Measurements from ENCODE around the gene RACGAP1.

Gene RACGAP1

DNA sequence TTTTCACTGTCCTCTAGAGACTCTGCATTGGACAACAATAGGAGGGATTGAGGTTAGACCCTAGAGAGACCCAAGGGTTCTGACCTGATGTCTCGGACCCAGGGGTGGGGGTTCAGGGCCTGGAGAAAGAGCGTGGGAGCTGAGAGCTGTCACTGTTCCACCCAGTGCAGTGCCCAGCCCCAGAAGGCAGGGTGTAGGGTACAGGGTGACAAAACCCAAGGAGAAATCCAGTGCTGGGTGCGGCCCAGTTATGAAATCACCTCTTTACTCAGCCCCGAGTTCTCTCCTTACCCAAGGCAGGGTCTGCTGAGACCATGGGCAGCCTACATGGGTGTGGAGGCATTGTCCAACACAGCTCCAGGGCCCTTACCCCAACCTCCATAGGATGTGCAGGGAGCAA is 72.1 kb downstream of the RACGAP1 start:
- peaks cover 41% of the 10 kb centered on the region for H3K27me3 ChIP-seq (replicated peaks)

DNA sequence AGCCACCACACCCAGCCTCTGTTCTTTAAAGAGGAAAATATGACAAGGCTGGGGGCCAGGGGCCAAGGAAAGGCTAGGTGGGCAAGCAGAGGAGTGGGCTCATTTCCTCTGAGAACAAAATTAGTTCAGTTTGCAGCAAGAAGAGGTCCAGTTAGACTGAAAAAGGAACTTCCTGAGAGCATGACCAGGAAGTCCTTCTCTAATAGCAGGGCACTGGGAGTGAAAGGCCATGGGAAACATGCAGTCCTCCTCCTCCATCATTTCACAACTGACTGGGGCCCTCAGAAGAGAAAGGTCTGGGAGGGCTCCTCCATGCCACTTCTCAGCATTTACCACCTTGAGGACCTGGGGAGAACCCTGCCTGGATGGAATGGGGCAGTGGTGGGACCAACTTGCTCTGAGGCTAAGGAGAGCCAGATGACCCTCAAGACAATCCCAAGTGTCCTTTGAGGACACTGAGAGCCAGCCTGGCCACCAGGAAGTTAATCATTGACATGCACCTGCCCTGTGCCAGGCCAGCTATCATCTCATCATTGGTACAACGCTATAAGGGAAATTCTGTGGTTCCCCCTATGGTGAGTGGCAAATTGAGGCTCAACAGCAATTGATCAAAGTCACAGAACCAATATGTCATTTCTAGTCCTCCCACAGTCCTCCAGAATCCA is 72.8 kb downstream of the RACGAP1 start:
- no peaks in the 10 kb centered on the region for H3K36me3 ChIP-seq (replicated peaks)
- DNase-seq = no peak
- peaks cover 36% of the 10 kb centered on the region for H3K27me3 ChIP-seq (replicated peaks)
- H3K27ac ChIP-seq = no peak overlapping the region
- H3K4me3 ChIP-seq (ENCODE audit: low read depth, low read length) = no peak overlapping the region
- TF ChIP-seq, protein P1, sequence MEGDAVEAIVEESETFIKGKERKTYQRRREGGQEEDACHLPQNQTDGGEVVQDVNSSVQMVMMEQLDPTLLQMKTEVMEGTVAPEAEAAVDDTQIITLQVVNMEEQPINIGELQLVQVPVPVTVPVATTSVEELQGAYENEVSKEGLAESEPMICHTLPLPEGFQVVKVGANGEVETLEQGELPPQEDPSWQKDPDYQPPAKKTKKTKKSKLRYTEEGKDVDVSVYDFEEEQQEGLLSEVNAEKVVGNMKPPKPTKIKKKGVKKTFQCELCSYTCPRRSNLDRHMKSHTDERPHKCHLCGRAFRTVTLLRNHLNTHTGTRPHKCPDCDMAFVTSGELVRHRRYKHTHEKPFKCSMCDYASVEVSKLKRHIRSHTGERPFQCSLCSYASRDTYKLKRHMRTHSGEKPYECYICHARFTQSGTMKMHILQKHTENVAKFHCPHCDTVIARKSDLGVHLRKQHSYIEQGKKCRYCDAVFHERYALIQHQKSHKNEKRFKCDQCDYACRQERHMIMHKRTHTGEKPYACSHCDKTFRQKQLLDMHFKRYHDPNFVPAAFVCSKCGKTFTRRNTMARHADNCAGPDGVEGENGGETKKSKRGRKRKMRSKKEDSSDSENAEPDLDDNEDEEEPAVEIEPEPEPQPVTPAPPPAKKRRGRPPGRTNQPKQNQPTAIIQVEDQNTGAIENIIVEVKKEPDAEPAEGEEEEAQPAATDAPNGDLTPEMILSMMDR (IDR thresholded peaks at IDR 0.05; ENCODE audit: low read depth, low read length, missing control alignments) = no peak
- in situ Hi-C loops (cut with HindIII; ENCODE audit: low pct_ligation_motif_present, low sequenced_read_pairs) = loop anchor here (25.0 kb wide), 1 partner anchor 235 kb away; no protein-coding TSS in a partner anchor

More for the DNA sequence above, 72.1 kb downstream of the RACGAP1 start:
- TF ChIP-seq, protein P1 (IDR thresholded peaks at IDR 0.05; ENCODE audit: low read depth, low read length, missing control alignments) = no peak
- in situ Hi-C loops (cut with HindIII; ENCODE audit: low pct_ligation_motif_present, low sequenced_read_pairs) = loop anchor here (25.0 kb wide), 1 partner anchor 234 kb away; no protein-coding TSS in a partner anchor
- no peak for DNase-seq
- no peak overlapping the region for H3K27ac ChIP-seq
- no peak overlapping the region for H3K4me3 ChIP-seq (ENCODE audit: low read depth, low read length)
- no peaks in the 10 kb centered on the region for H3K36me3 ChIP-seq (replicated peaks)

DNA sequence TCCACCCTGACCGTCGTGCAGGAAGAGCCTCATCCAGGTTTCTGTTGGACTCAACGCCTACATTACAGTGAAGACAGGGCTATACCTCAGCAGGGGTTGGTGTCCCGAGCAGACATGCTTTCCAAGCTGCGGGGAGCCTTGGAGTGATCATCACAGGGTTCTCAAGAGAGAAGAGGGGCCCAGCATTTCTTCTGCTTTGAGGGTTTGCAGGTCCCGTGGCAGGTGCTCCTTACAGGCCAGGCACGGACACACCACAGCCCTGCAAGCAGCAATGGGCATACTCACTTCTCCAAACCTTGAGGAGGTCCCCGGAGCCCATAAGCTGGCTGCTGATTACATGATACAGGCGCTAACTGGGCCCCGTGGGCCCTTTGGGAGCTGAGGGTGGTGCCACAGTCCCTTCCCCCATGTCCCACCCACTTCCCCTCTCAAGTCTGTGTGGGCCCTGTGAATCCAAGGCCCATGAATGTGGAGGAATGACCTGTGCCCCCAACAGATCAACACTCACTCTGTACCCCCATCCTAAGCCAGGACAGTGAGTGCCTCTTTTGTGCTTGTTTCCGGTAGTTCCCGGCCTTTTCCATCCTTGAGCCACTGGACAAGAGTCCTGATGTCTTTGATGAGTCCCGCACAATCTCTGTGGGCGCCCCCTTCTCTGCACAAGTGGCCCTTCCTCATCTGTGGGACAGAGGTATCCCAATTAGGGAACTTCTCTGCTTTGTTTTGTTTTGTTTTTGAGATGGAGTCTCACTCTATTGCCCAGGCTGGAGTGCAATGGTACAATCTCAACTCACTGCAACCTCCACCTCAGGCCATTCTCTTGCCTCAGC is 73.7 kb downstream of the RACGAP1 start:
- Histone ChIP-seq H3K27me3 (replicated peaks) (peaks cover 29% of the 10 kb centered on the region), H3K4me3 (ENCODE audit: low read depth, low read length) (no peak overlapping the region), H3K27ac (no peak overlapping the region), H3K36me3 (replicated peaks) (no peaks in the 10 kb centered on the region)
- in situ Hi-C loops (cut with HindIII; ENCODE audit: low pct_ligation_motif_present, low sequenced_read_pairs) = loop anchor here (25.0 kb wide), 1 partner anchor 236 kb away; no protein-coding TSS in a partner anchor
- DNase-seq = no peak
- TF ChIP-seq, protein P1 (IDR thresholded peaks at IDR 0.05; ENCODE audit: low read depth, low read length, missing control alignments) = no peak

DNA sequence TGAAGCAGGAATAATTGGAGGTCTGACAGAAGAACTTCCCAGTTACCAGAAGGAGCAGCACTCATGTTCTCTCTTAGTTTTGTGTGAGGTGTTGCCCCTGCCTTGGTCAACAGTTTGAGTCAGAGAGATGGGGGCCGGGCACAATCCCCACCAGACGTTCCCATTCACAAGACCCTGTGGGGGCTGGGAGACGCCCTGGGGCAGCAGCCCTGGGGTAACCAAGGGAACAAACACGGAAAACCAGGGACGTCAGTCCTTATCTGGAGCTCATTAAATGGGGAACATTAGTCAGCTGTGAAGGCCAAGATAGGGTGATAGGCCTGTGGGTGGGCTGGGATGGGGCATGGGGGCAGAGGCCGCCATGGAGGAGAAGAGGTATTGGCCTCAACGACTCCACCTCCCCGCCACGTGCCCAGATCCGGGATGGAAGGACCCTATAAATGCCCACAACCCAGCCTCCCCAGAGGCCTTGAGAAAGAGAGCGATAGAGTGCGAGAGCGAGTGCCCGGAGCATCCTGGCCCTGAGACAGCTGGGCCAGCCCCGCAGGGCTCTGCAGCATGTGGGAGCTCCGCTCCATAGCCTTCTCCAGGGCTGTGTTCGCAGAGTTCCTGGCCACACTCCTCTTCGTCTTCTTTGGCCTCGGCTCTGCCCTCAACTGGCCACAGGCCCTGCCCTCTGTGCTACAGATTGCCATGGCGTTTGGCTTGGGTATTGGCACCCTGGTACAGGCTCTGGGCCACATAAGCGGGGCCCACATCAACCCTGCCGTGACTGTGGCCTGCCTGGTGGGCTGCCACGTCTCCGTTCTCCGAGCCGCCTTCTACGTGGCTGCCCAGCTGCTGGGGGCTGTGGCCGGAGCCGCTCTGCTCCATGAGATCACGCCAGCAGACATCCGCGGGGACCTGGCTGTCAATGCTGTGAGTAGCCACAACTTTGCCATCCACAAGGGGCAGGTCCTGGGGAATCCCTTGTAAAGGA is 74.7 kb downstream of the RACGAP1 start, which contains the start of gene AQP2:
AQP2 (plus strand) TSS at position 465 of the 979 bp plus-strand sequence; CDS start at position 559, 94 bp downstream.
- TF ChIP-seq, protein P1 (IDR thresholded peaks at IDR 0.05; ENCODE audit: low read depth, low read length, missing control alignments) = no peak
- in situ Hi-C loops (cut with HindIII; ENCODE audit: low pct_ligation_motif_present, low sequenced_read_pairs) = loop anchor here (25.0 kb wide), 1 partner anchor 237 kb away; no protein-coding TSS in a partner anchor

DNA sequence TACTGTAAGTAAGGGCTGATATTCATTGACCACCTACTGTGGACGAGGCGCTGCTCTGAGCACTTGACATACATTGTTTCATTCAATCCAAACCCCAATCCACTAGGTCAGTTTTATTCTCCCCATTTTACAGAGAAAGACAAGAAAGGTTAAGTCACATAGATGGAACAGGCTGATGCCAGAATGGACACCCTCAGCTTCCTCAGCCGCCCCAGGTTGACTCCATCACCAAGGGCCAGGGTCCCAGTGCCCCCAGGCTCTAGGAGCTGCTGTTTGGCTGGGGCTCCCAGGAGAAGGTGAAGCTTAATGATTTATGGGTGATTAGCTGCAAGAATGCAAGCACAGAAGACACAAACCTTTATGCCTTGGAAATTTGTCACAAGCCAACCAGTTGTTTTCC is 75.4 kb downstream of the RACGAP1 start:
- TF ChIP-seq, protein P1 (IDR thresholded peaks at IDR 0.05; ENCODE audit: low read depth, low read length, missing control alignments) = no peak
- no peak for DNase-seq
- Histone ChIP-seq H3K36me3 (replicated peaks) (no peaks in the 10 kb centered on the region), H3K27ac (no peak overlapping the region), H3K4me3 (ENCODE audit: low read depth, low read length) (no peak overlapping the region), H3K27me3 (replicated peaks) (peaks cover 11% of the 10 kb centered on the region)
- in situ Hi-C loops (cut with HindIII; ENCODE audit: low pct_ligation_motif_present, low sequenced_read_pairs) = loop anchor here (25.0 kb wide), 1 partner anchor 237 kb away; no protein-coding TSS in a partner anchor

More for the DNA sequence above, 74.7 kb downstream of the RACGAP1 start, which contains the start of gene AQP2:
- Histone ChIP-seq H3K27ac (no peak within 1 kb of the TSS), H3K4me3 (ENCODE audit: low read depth, low read length) (no peak within 1 kb of the TSS), H3K27me3 (replicated peaks) (peaks cover 18% of the 10 kb centered on the region), H3K36me3 (replicated peaks) (no peaks in the 10 kb centered on the region)
- DNase-seq = no peak
